Neural cell (in vitro differentiated cells): ENCODE results near the gene RFX6. TPM values are rescaled to one million over a fixed set of nuclear protein-coding genes. Genes with fewer than 3 reads are reported as not detected.

Experiments used
- H2AFZ ChIP-seq: fragments of 200-600, 300-800 bp; sonication (generic), shearing (Covaris generic); 2 replicates; pipeline ENCODE4 v1.6.0; 2014; ENCODE audit warnings: low read depth, mild to moderate bottlenecking, antibody characterized with exemption, low read length, moderate library complexity
- H3F3A ChIP-seq: fragments of 200-600 bp; shearing (Covaris generic); 2 replicates; pipeline ENCODE4 v1.6.1; 2016; ENCODE audit warnings: mild to moderate bottlenecking, moderate library complexity, mixed read lengths, antibody characterized with exemption, low read length; ENCODE audit not compliant: insufficient read depth, poor library complexity, severe bottlenecking
- H3K27ac ChIP-seq: fragments of 200-600, 300-800 bp; sonication (generic), shearing (Covaris generic); 2 replicates; pipeline ENCODE4 v1.5.1; 2014; ENCODE audit warnings: mild to moderate bottlenecking, low read length, moderate library complexity
- H3K27me3 ChIP-seq: fragments of 300-800, 200-600 bp; sonication (generic), shearing (Covaris generic); 2 replicates; pipeline ENCODE4 v1.6.0; 2014; ENCODE audit warnings: mild to moderate bottlenecking, low read depth, low read length, moderate library complexity; ENCODE audit not compliant: insufficient read depth
- H3K36me3 ChIP-seq: fragments of 300-800, 200-600 bp; sonication (generic), shearing (Covaris generic); 2 replicates; pipeline ENCODE4 v1.5.1; 2014; ENCODE audit warnings: mild to moderate bottlenecking, antibody characterized with exemption, low read length, moderate library complexity; ENCODE audit not compliant: insufficient read depth
- H3K4me2 ChIP-seq: fragments of 300-800, 200-600 bp; sonication (generic), shearing (Covaris generic); 2 replicates; pipeline ENCODE4 v1.6.0; 2014; ENCODE audit warnings: mild to moderate bottlenecking, low read length
- H3K4me3 ChIP-seq: fragments of 300-800, 200-600 bp; sonication (generic), shearing (Covaris generic); 2 replicates; pipeline ENCODE4 v1.5.1; 2014; ENCODE audit warnings: mild to moderate bottlenecking, low read length, moderate library complexity
- H3K79me2 ChIP-seq: fragments of 200-600 bp; shearing (Covaris generic); replicated peaks from 2 replicates; pipeline ENCODE4 v1.6.0; 2014; ENCODE audit warnings: mild to moderate bottlenecking, low read length, moderate library complexity; ENCODE audit not compliant: insufficient read depth
- H3K9ac ChIP-seq: fragments of 300-800, 200-600 bp; sonication (generic), shearing (Covaris generic); 2 replicates; pipeline ENCODE4 v1.6.1; 2016; ENCODE audit warnings: mild to moderate bottlenecking, low read length, mixed read lengths
- H3K9me2 ChIP-seq: fragments of 200-600 bp; shearing (Covaris generic); 2 replicates; pipeline ENCODE4 v1.6.1; 2016; ENCODE audit warnings: mild to moderate bottlenecking, low read length, mixed read lengths; ENCODE audit not compliant: insufficient read depth
- H3K9me3 ChIP-seq: fragments of 200-600, 300-800 bp; sonication (generic), shearing (Covaris generic); 2 replicates; pipeline ENCODE4 v1.6.1; 2016; ENCODE audit warnings: mild to moderate bottlenecking, mixed run types, low read length, moderate library complexity, mixed read lengths
- H4K20me1 ChIP-seq: fragments of 200-600 bp; shearing (Covaris generic); 2 replicates; pipeline ENCODE4 v1.6.1; 2016; ENCODE audit warnings: mild to moderate bottlenecking, mixed run types; ENCODE audit not compliant: insufficient read depth
- CTCF ChIP-seq: fragments of 450-650 bp; IDR thresholded peaks from 2 replicates; pipeline ENCODE4 v1.5.1; 2014; ENCODE audit warnings: antibody characterized with exemption, mild to moderate bottlenecking, moderate library complexity; ENCODE audit not compliant: poor library complexity, severe bottlenecking
- EP300 ChIP-seq: fragments of 450-650 bp; conservative IDR thresholded peaks from 2 replicates; pipeline ENCODE4 v1.6.1; 2014; ENCODE audit warnings: antibody characterized with exemption, mild to moderate bottlenecking, moderate library complexity; ENCODE audit not compliant: poor library complexity, severe bottlenecking
- EZH2 ChIP-seq: fragments of 200-600, 300-800 bp; shearing (Covaris generic), sonication (generic); IDR thresholded peaks from 2 replicates; pipeline ENCODE4 v1.6.1; 2014; ENCODE audit warnings: antibody characterized with exemption, low read length, borderline replicate concordance, mild to moderate bottlenecking; ENCODE audit not compliant: insufficient read depth, poor library complexity, severe bottlenecking
- MXI1 ChIP-seq: fragments of 450-650 bp; conservative IDR thresholded peaks from 2 replicates; pipeline ENCODE4 v1.6.1; 2014; ENCODE audit warnings: antibody characterized with exemption, mild to moderate bottlenecking; ENCODE audit not compliant: poor library complexity, severe bottlenecking
- POLR2AphosphoS5 ChIP-seq: IDR thresholded peaks from 2 replicates; pipeline ENCODE4 v1.6.1; 2012
- RAD21 ChIP-seq: fragments of 450-650 bp; conservative IDR thresholded peaks from 2 replicates; pipeline ENCODE4 v1.6.1; 2014; ENCODE audit warnings: antibody characterized with exemption, mild to moderate bottlenecking, moderate library complexity
- REST ChIP-seq: IDR thresholded peaks from 2 replicates; pipeline ENCODE4 v1.6.1; 2012; ENCODE audit warnings: borderline replicate concordance
- SMC3 ChIP-seq: fragments of 450-650 bp; conservative IDR thresholded peaks from 2 replicates; pipeline ENCODE4 v1.6.1; 2014; ENCODE audit warnings: antibody characterized with exemption, mild to moderate bottlenecking, moderate library complexity; ENCODE audit not compliant: poor library complexity
- TAF1 ChIP-seq: IDR thresholded peaks from 2 replicates; pipeline ENCODE4 v1.6.1; 2012; ENCODE audit warnings: low read depth
- polyA plus RNA-seq: library from polyadenylated mRNA; depleted of rRNA; stranded (reverse); fragments of >200 nt; gene quantifications from 2 replicates; pipeline ENCODE4 v1.2.3, GENCODE V29; 2014

The RFX6 gene
- polyA plus RNA-seq, 1 donor from 2014 or later, result not detected

GRCh38 chr6:116858060-116858459 is 19.0 kb upstream of the RFX6 start:
- Histone ChIP-seq H3F3A (no peaks in the 10 kb centered on the region), H3K9ac (no peak overlapping the region), H3K27me3 (no peaks in the 10 kb centered on the region), H3K4me2 (no peak overlapping the region), H3K9me3 (no peaks in the 10 kb centered on the region), H3K4me3 (no peak overlapping the region), H3K27ac (no peak overlapping the region), H2AFZ (no peak overlapping the region), H4K20me1 (no peaks in the 10 kb centered on the region), H3K9me2 (no peaks in the 10 kb centered on the region), H3K36me3 (no peaks in the 10 kb centered on the region), H3K79me2 (no peaks in the 10 kb centered on the region)
- TF ChIP-seq SMC3, result no peak
- no peak for TF ChIP-seq REST
- TF ChIP-seq POLR2AphosphoS5, result no peak
- TF ChIP-seq CTCF, result no peak
- TF ChIP-seq MXI1, result no peak
- TF ChIP-seq EZH2, result no peak
- TF ChIP-seq EP300, result no peak
- no peak for TF ChIP-seq TAF1
- TF ChIP-seq RAD21, result no peak

DNA sequence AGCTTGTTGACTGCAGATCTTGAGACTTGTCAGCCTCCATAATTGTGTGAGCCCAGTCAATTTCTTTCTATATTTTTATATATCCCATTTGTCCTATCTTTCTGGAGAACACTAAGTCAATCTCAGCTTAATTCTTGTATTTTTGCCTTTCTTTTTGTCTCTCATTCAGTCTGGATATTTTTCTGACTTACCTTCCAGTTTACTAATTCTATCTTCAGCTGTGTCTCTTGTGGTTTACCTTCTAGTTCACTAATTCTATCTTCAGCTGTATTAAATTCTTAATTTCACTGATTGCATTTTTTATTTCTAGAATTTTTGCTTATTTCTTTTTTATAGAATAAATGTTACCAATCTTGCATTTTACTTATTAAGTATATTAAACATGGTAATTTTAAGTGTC is 17.8 kb upstream of the RFX6 start:
- Histone ChIP-seq H3K4me2 (no peak overlapping the region), H3K9ac (no peak overlapping the region), H3K9me2 (no peaks in the 10 kb centered on the region), H3K79me2 (no peaks in the 10 kb centered on the region), H3F3A (no peaks in the 10 kb centered on the region), H3K9me3 (no peaks in the 10 kb centered on the region), H4K20me1 (no peaks in the 10 kb centered on the region), H2AFZ (no peak overlapping the region), H3K36me3 (no peaks in the 10 kb centered on the region), H3K4me3 (no peak overlapping the region), H3K27ac (no peak overlapping the region), H3K27me3 (no peaks in the 10 kb centered on the region)
- TF ChIP-seq CTCF (no peak), TAF1 (no peak), RAD21 (no peak), EZH2 (no peak), POLR2AphosphoS5 (no peak)
